Prostate gland (tissue), 2 donors: ENCODE results near the gene HOXA1.

Experiments
- CTCF ChIP-seq, 4 experiments: fragments of 200-600 bp in 2 of 4; fragments of 450-650 bp in 2 of 4; sonication (generic) in 2 of 4; IDR thresholded peaks; 1 replicate in 3 of 4; 2 replicates in 1 of 4; pipeline ENCODE4 v1.5.1; 2016 to 2019; ENCODE audit warnings: antibody characterized with exemption in 4 of 4, mild to moderate bottlenecking in 2 of 4, moderate library complexity in 2 of 4
- POLR2A ChIP-seq: fragments of 450-650 bp; IDR thresholded peaks from one replicate; pipeline ENCODE4 v1.6.1; 2016; ENCODE audit warnings: antibody characterized with exemption, mild to moderate bottlenecking
- POLR2AphosphoS5 ChIP-seq: sonication (generic); formaldehyde crosslinking; IDR thresholded peaks from one replicate; pipeline ENCODE4 v1.6.1; 2017; ENCODE audit warnings: antibody characterized with exemption

- TF ChIP-seq POLR2AphosphoS5 (no peak), CTCF (IDR thresholded peaks at IDR 0.05) (no peak), POLR2A (no peak)
These were observed 3.0 kb downstream of the HOXA1 start for GRCh38 chr7:27092819-27093110.
